Erythroblast (primary cell): Measurements from ENCODE around the gene BICD2.

ENCODE experiments used
- GATA1 ChIP-seq: IDR thresholded peaks from 2 replicates; pipeline ENCODE4 v1.6.1; 2011; ENCODE audit warnings: low read depth, mild to moderate bottlenecking, control low read depth, low read length, moderate library complexity
- POLR2A ChIP-seq: IDR thresholded peaks from 2 replicates; pipeline ENCODE4 v1.6.1; 2011; ENCODE audit warnings: mild to moderate bottlenecking, low read length

GRCh38 chr9:92720209-92720765 is 44.3 kb downstream of the BICD2 start:
- no peak for TF ChIP-seq POLR2A
- TF ChIP-seq GATA1: no peak
